Uterus (tissue), 2 donors: ENCODE measurements around the gene PCYT1A.

Source experiments
- CTCF ChIP-seq, 4 experiments: fragments of 200-600 bp in 2 of 4; fragments of 450-650 bp in 2 of 4; sonication (generic) in 2 of 4; IDR thresholded peaks; one replicate each; pipeline ENCODE4 v1.5.1; 2016 to 2019; ENCODE audit warnings: antibody characterized with exemption in 4 of 4, mild to moderate bottlenecking in 2 of 4, moderate library complexity in 1 of 4
- POLR2A ChIP-seq, 2 donors: fragments of 450-650 bp; IDR thresholded peaks; one replicate each; pipeline ENCODE4 v1.6.1; 2016; ENCODE audit warnings: antibody characterized with exemption in 2 of 2, mild to moderate bottlenecking in 1 of 2, moderate library complexity in 1 of 2

DNA sequence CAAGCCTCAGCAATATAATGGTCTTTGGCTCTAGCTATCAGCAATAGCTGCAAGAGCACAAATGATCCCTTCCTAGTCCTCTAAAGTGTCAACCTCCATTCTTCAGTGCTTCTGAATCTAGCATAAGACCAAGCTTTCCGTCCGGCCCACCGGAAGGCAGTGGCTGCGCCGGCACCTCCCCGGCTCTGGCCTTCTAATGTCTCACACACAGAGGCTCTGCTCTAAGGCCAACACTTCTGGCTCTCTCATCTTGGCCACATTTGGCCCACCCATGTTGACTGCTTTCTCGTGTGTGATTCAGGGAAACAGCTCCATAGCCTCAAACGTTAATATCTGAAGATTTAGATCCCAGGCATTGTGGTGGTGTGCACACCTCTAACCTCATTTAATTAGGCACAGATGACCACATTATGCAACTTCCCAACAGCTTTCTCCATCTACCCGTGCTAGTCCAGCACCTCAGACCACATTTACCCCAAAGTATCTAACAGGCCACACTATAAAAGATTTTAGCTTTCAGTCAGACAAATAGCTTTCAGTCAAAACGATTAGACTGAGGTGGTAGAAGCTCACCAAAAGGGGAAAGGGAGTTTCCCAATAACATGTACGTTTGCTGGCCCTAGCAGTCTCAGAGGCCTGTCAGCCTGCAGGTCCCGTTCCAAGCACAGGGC lies 51.9 kb downstream of the PCYT1A start:
- TF ChIP-seq POLR2A (IDR thresholded peaks at IDR 0.05) (no peak), CTCF (IDR thresholded peaks at IDR 0.05) (no peak)
